GM12878 (cell line): ENCODE measurements around the gene KCTD19. TPM values are rescaled to one million over a fixed set of nuclear protein-coding genes. Genes with fewer than 3 reads are reported as not detected.

ENCODE experiments used
- ATAC-seq: fragments of 200-7000 bp; cut with Tn5 transposase; 3 replicates; pipeline ENCODE4 v1.9.1; 2020; ENCODE audit warnings: mild to moderate bottlenecking, moderate library complexity
- BruUV-seq: library from RNA; stranded (reverse); fragments of 400-500 nt; replicated peaks from 2 replicates; lab custom pipeline; 2021; lab: Mats Ljungman, UMichigan
- CTCF ChIA-PET: fragments of 300-600 bp; sonication (Branson Sonifier 250); formaldehyde crosslinking; extraction: SDS; loops from one replicate; lab custom pipeline; 2021; ENCODE audit warnings: inconsistent platforms; lab: Yijun Ruan, JAX
- POLR2A ChIA-PET: fragments of 350-600 bp; formaldehyde crosslinking; extraction: SDS; loops from one replicate; lab custom pipeline; 2021; ENCODE audit warnings: inconsistent platforms; lab: Charles Lee
- RAD21 ChIA-PET: fragments of 300-600 bp; sonication (Branson Sonifier 250); formaldehyde crosslinking; loops from one replicate; lab custom pipeline; 2023; ENCODE audit warnings: antibody characterized with exemption; ENCODE audit not compliant: unreplicated experiment; lab: Charles Lee
- SMC1A ChIA-PET: fragments of 300-600 bp; sonication (Branson Sonifier 250); formaldehyde crosslinking; loops from one replicate; lab custom pipeline; 2023; ENCODE audit not compliant: unreplicated experiment, uncharacterized antibody; lab: Charles Lee
- DNase-seq: peaks from one replicate; pipeline ENCODE4 v3.0.0-alpha.2; 2011; ENCODE audit warnings: low read depth, low spot score
- FAIRE-seq: peaks from 3 replicates; lab custom pipeline; 2011; peaks lifted over from hg19 to GRCh38; lab: Jason Lieb, UNC
- H2AFZ ChIP-seq: 2 replicates; pipeline ENCODE4 v1.6.0; 2011; ENCODE audit warnings: low read depth, low read length, control low read depth; ENCODE audit not compliant: control insufficient read depth
- H3K27ac ChIP-seq: 2 replicates; pipeline ENCODE4 v1.5.1; 2011; ENCODE audit warnings: control low read depth; ENCODE audit not compliant: control insufficient read depth, insufficient read depth
- H3K27me3 ChIP-seq, 2 experiments: replicated peaks in 1 of 2; 2 replicates each; pipeline versions ENCODE4 v1.6.0 to v1.6.1; 2011; ENCODE audit warnings: low read length in 1 of 2; ENCODE audit not compliant: control insufficient read depth in 2 of 2, insufficient read depth in 2 of 2
- H3K36me3 ChIP-seq, 2 experiments: 2 replicates each; pipeline ENCODE4 v1.5.1; 2011; ENCODE audit warnings: low read length in 1 of 2; ENCODE audit not compliant: control insufficient read depth in 2 of 2, insufficient read depth in 2 of 2
- H3K4me1 ChIP-seq: 2 replicates; pipeline ENCODE4 v1.6.1; 2011; ENCODE audit warnings: mild to moderate bottlenecking, low read length, moderate library complexity, mixed read lengths; ENCODE audit not compliant: control insufficient read depth, insufficient read depth
- H3K4me2 ChIP-seq: 2 replicates; pipeline ENCODE4 v1.6.0; 2011; ENCODE audit warnings: control low read depth; ENCODE audit not compliant: control insufficient read depth, insufficient read depth
- H3K4me3 ChIP-seq: fragments of 200-600 bp; sonication (generic); 2 replicates; pipeline ENCODE4 v1.5.1; 2016
- H3K79me2 ChIP-seq: 2 replicates; pipeline ENCODE4 v1.6.0; 2011; ENCODE audit warnings: low read length; ENCODE audit not compliant: control insufficient read depth, insufficient read depth
- H3K9ac ChIP-seq: 2 replicates; pipeline ENCODE4 v1.8.0; 2011; ENCODE audit warnings: low read length, control low read depth, mixed read lengths; ENCODE audit not compliant: control insufficient read depth, insufficient read depth
- H3K9me3 ChIP-seq: replicated peaks from 3 replicates; pipeline ENCODE4 v1.5.1; 2011; ENCODE audit warnings: mild to moderate bottlenecking, low read length; ENCODE audit not compliant: control insufficient read depth, insufficient read depth
- H4K20me1 ChIP-seq: 2 replicates; pipeline ENCODE4 v1.6.0; 2011; ENCODE audit not compliant: control insufficient read depth, insufficient read depth
- CTCF ChIP-seq, 3 experiments: IDR thresholded peaks in 2 of 3; conservative IDR thresholded peaks in 1 of 3; 2 replicates each; pipeline ENCODE4 v1.5.1; 2011; ENCODE audit warnings: low read depth in 3 of 3, low read length in 3 of 3, mild to moderate bottlenecking in 3 of 3, control low read depth in 2 of 3, moderate library complexity in 2 of 3, inconsistent platforms in 1 of 3, mixed read lengths in 1 of 3; ENCODE audit not compliant: control insufficient read depth in 2 of 3, insufficient read depth in 1 of 3; ENCODE audit errors: extremely low read depth in 1 of 3
- ELK1 ChIP-seq: IDR thresholded peaks from 2 replicates; pipeline ENCODE4 v1.6.1; 2012; ENCODE audit warnings: low read depth, low read length, improper control_type of control experiment
- KLF5 ChIP-seq: fragments of 450-650 bp; IDR thresholded peaks from 2 replicates; pipeline ENCODE4 v1.6.1; 2014; ENCODE audit warnings: mild to moderate bottlenecking; ENCODE audit not compliant: partially characterized antibody
- NFYA ChIP-seq: IDR thresholded peaks from 2 replicates; pipeline ENCODE4 v1.6.1; 2011; ENCODE audit warnings: low read depth, mild to moderate bottlenecking, low read length, improper control_type of control experiment, borderline replicate concordance
- RAD21 ChIP-seq: IDR thresholded peaks from 2 replicates; pipeline ENCODE4 v1.6.1; 2011; ENCODE audit warnings: mild to moderate bottlenecking, low read depth, low read length, moderate library complexity; ENCODE audit not compliant: insufficient read depth
- SMC3 ChIP-seq: IDR thresholded peaks from 2 replicates; pipeline ENCODE4 v1.6.1; 2011; ENCODE audit warnings: low read length, improper control_type of control experiment, borderline replicate concordance
- TBL1XR1 ChIP-seq: IDR thresholded peaks from 2 replicates; pipeline ENCODE4 v1.6.1; 2012; ENCODE audit warnings: low read depth, low read length, improper control_type of control experiment
- WGBS: methylation state at CpG from one replicate; pipeline ENCODE4 v1.1.6; 2016; ENCODE audit warnings: low lambda C conversion rate; ENCODE audit not compliant: insufficient replicate concordance, insufficient coverage; ENCODE audit errors: missing lambda C conversion rate; 5-methylcytosine and 5-hydroxymethylcytosine counted together
- in situ Hi-C: fragments of 300-500 bp; cut with MboI; formaldehyde crosslinking; loops from 9 replicates; pipeline ENCODE4 v1.14.3; 2018; ENCODE audit warnings: mixed read lengths
- intact Hi-C: fragments of 100-400 bp; cut with micrococcal nuclease; formaldehyde crosslinking; loops from one replicate; pipeline ENCODE4 v1.14.2; 2022; ENCODE audit not compliant: unreplicated experiment
- polyA plus RNA-seq, 11 experiments: library from polyadenylated mRNA; depleted of rRNA in 4 of 11; unstranded in 6 of 11; stranded (reverse) in 5 of 11; fragments of >200 nt; fragmentation: Nextera tagmentation in 4 of 11; fragmentation: Illumina TruSeq in 1 of 11; extraction: Ambion mirVana in 4 of 11; extraction: Trizol in 1 of 11; gene quantifications; 1 replicate in 1 of 11; 2 replicates in 10 of 11; pipeline versions ENCODE4 v1.2.1 to v1.2.3, GENCODE V29; 2011 to 2016; ENCODE audit warnings: inconsistent platforms in 2 of 11, missing spikeins in 2 of 11, low read depth in 1 of 11
- total RNA-seq, 4 experiments: library from RNA; depleted of rRNA in 3 of 4; stranded (reverse); fragments of >200 nt in 3 of 4; fragmentation: Illumina TruSeq in 1 of 4; extraction: Trizol in 1 of 4; gene quantifications; 2 replicates each; pipeline versions ENCODE4 v1.2.1 to v1.2.3, GENCODE V29; 2013 to 2021
- TF ChIP-seq, protein P1 (sequence below): IDR thresholded peaks from 2 replicates; pipeline ENCODE4 v1.6.1; 2011; ENCODE audit warnings: mild to moderate bottlenecking, low read depth, low read length, moderate library complexity; ENCODE audit not compliant: insufficient replicate concordance
- TF ChIP-seq, protein P2 (sequence below): fragments of 450-650 bp; IDR thresholded peaks from 2 replicates; pipeline ENCODE4 v1.6.1; 2016; ENCODE audit warnings: mild to moderate bottlenecking

The KCTD19 gene
- total and polyA plus RNA-seq, 10 of the 15 experiments (the other 5 are each of a cell fraction or from before 2014, with no cell fraction given): 1.6 to 8.9 (median 3.9) TPM

DNA sequence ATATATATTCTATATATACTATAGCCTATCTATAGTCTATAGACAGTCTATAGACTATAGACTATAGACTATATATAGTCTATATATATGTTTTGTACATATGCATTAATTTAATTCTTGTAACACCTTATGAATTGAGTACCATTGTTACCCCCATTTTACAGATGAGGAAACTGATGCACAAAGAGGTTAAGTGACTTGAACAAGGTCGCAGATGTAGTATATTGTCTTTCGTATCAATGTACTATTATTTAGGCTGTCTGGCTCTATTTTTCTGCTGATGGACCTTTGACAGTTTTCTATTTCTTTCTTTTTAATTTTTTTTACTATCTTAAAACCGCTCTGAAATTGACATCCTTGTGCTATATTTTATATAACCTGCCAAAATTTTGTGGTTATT is 14.7 kb upstream of the KCTD19 start (continued):
- TF ChIP-seq, protein P1, sequence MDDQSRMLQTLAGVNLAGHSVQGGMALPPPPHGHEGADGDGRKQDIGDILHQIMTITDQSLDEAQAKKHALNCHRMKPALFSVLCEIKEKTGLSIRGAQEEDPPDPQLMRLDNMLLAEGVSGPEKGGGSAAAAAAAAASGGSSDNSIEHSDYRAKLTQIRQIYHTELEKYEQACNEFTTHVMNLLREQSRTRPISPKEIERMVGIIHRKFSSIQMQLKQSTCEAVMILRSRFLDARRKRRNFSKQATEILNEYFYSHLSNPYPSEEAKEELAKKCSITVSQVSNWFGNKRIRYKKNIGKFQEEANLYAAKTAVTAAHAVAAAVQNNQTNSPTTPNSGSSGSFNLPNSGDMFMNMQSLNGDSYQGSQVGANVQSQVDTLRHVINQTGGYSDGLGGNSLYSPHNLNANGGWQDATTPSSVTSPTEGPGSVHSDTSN: no peak
- TF ChIP-seq NFYA (no peak), TBL1XR1 (no peak), ELK1 (no peak), KLF5 (no peak)

DNA sequence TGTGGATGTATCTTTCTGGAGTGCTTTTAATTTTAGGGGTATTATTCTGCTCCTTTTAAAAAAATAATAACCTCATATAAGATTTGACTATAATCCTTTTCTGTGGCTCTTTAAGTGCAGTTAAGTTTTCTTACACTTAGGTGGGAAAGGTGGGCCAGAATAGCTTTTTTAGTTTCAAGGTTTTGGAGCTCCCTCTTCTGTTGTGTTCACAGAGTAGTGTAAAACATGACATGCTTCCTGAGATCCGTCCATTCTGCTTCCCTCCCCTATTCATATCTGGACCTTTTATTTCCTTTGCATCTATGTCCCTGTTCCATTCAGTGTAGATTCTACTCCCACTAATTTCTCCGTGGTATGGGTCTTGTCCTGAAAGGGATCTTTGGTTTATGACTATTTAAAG is 12.9 kb upstream of the KCTD19 start:
- ChIA-PET CTCF (interaction anchor here (0.6 to 3.5 kb wide), 28 partner anchors 10 to 361 kb away, joined by 3 to 78 read pairs (median 4); partner anchors contain the start of genes KCTD19, LRRC36, PLEKHG4 and SLC9A5), SMC1A (interaction anchor here (0.7 to 3.6 kb wide), 22 partner anchors 8 to 155 kb away, joined by 3 to 39 read pairs (median 3); partner anchors contain the start of genes FHOD1, KCTD19, LRRC36 and PLEKHG4), RAD21 (interaction anchor here (0.5 to 3.6 kb wide), 15 partner anchors 18 to 363 kb away, joined by 3 to 73 read pairs (median 4); partner anchors contain the start of genes FHOD1 and TMEM208), POLR2A (no interaction called here)
- H3K4me3 ChIP-seq: no peak overlapping the region
- H3K27me3 ChIP-seq: no peaks in the 10 kb centered on the region
- 6% methylated on average over 2 of the region's 2 CpGs for WGBS
- peak; percentile 23 to 51 (median 25); a peak in 4 of 6 replicates for TF ChIP-seq CTCF (IDR thresholded peaks at IDR 0.05 in 2 of 3, conservative IDR thresholded peaks at IDR 0.05 in 1 of 3; ENCODE audit: control insufficient read depth in 2 of 3, extremely low read depth in 1 of 3, insufficient read depth in 1 of 3, low read depth in 3 of 3, low read length in 3 of 3)
- TF ChIP-seq, protein P2, sequence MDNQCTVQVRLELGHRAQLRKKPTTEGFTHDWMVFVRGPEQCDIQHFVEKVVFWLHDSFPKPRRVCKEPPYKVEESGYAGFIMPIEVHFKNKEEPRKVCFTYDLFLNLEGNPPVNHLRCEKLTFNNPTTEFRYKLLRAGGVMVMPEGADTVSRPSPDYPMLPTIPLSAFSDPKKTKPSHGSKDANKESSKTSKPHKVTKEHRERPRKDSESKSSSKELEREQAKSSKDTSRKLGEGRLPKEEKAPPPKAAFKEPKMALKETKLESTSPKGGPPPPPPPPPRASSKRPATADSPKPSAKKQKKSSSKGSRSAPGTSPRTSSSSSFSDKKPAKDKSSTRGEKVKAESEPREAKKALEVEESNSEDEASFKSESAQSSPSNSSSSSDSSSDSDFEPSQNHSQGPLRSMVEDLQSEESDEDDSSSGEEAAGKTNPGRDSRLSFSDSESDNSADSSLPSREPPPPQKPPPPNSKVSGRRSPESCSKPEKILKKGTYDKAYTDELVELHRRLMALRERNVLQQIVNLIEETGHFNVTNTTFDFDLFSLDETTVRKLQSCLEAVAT: no peak
- TF ChIP-seq RAD21: peak; percentile 68
- peak; percentile 72 for TF ChIP-seq SMC3
- no peaks in the 10 kb centered on the region for H4K20me1 ChIP-seq
- no peaks in the 10 kb centered on the region for H3K36me3 ChIP-seq
- no peak overlapping the region for H3K4me2 ChIP-seq
- no peak overlapping the region for H3K27ac ChIP-seq
- BruUV-seq: no TSS peak
- DNase-seq (no peak), FAIRE-seq (no peak), ATAC-seq (peak; percentile 75)
- no peak overlapping the region for H2AFZ ChIP-seq
- H3K9ac ChIP-seq: no peak overlapping the region
- no peaks in the 10 kb centered on the region; the same call in 1 of the 3 replicates for H3K9me3 ChIP-seq
- H3K79me2 ChIP-seq: no peaks in the 10 kb centered on the region
- in situ Hi-C loops: no loop called here
- no peaks in the 10 kb centered on the region for H3K4me1 ChIP-seq
- intact Hi-C loops: loop anchor here (1.0 to 2.0 kb wide), 2 partner anchors 61 to 79 kb away; no protein-coding TSS in a partner anchor
